ENCODE data around the gene MAP3K8. TPM values are rescaled to one million over a fixed set of nuclear protein-coding genes. Genes with fewer than 3 reads are reported as not detected.

MAP3K8 gene
- total RNA-seq, 2 donors from 2014 or later = 10.2 to 11.7 TPM

DNA sequence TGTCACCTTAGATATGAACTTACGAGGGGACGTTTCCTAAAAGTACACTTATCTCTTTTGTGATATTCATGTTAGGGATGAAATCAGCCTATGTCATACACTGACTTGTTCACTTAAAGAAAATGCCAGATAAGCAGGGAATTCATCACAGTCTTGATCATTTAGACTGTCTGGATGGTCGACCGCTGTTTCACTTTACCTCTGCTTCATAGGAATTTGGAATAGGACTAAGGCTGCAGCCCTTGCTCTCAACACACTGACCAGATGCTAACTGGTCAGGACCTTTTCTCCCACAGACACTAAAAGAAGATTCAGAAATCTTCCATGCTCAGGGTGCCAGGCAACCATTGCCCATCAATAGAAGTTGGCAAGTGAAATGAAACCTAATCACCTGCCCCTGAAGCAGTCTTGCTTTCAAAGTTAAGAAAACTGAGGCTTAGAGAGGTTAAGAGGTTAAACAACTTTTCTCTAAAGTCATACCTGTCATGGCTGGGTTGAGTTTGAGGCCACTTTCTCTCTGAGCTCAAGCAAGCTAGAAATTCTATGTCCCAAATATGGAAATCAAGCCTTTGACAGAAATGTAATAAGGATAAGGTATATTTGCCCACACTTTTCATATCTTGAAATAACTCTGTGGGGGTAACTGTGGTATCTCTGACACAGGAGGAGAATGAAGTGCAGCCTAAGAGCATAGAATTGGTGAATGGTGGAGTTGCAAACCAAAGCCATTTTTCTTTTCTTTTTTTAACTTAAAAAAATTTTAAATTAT, 77.1 kb downstream of the MAP3K8 start:
- Mint-ChIP-seq H3K36me3 (ENCODE audit: low read depth) (no peaks in the 10 kb centered on the region), H3K27ac (no peak overlapping the region), H3K4me1 (no peaks in the 10 kb centered on the region), H3K9me3 (no peaks in the 10 kb centered on the region), H3K4me3 (no peak overlapping the region), H3K27me3 (ENCODE audit: insufficient read depth) (no peaks in the 10 kb centered on the region)
- Histone ChIP-seq H3K27me3 (ENCODE audit: control insufficient read depth, insufficient read depth, low read length, poor library complexity, severe bottlenecking) (no peaks in the 10 kb centered on the region), H3K4me3 (ENCODE audit: low read length) (no peak overlapping the region), H3K27ac (ENCODE audit: low read depth, low read length) (no peak overlapping the region), H3K9me3 (ENCODE audit: control insufficient read depth, low read length) (no peaks in the 10 kb centered on the region), H3K9ac (ENCODE audit: extremely low read depth, low read length, poor library complexity, severe bottlenecking) (no peak overlapping the region), H3K4me1 (ENCODE audit: control insufficient read depth, insufficient read depth, low read length) (no peaks in the 10 kb centered on the region), H3K36me3 (ENCODE audit: control insufficient read depth, insufficient read depth, low read length) (no peaks in the 10 kb centered on the region)
- TF ChIP-seq, protein P1, sequence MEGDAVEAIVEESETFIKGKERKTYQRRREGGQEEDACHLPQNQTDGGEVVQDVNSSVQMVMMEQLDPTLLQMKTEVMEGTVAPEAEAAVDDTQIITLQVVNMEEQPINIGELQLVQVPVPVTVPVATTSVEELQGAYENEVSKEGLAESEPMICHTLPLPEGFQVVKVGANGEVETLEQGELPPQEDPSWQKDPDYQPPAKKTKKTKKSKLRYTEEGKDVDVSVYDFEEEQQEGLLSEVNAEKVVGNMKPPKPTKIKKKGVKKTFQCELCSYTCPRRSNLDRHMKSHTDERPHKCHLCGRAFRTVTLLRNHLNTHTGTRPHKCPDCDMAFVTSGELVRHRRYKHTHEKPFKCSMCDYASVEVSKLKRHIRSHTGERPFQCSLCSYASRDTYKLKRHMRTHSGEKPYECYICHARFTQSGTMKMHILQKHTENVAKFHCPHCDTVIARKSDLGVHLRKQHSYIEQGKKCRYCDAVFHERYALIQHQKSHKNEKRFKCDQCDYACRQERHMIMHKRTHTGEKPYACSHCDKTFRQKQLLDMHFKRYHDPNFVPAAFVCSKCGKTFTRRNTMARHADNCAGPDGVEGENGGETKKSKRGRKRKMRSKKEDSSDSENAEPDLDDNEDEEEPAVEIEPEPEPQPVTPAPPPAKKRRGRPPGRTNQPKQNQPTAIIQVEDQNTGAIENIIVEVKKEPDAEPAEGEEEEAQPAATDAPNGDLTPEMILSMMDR (conservative IDR thresholded peaks at IDR 0.05) = no peak
- 98 to 100% methylated on average over 2 to 4 of the region's 4 CpGs for WGBS, 2 experiments (ENCODE audit: insufficient coverage in 1 of 2, insufficient read length in 1 of 2)
- DNase-seq = no peak

Other genes with a start within 250 kb of the MAP3K8 start
- 10 to 100 TPM; 33.6 to 36.6 TPM for gene MTPAP, start 84.9 kb upstream of the MAP3K8 start, total RNA-seq
- gene LYZL2, start 195.6 kb downstream of the MAP3K8 start, total RNA-seq = not detected